HG03520 (cell line): ENCODE measurements around the gene CASP3.
"Not testable (repeated sequence)": the region's sequence is repeated elsewhere in the genome, so short reads cannot be mapped to it uniquely, and the experiment has no call there.

Experiments used
- ATAC-seq: cut with Tn5 transposase; IDR thresholded peaks from one replicate; pipeline ENCODE4 v1.9.1; 2021; ENCODE audit warnings: mild to moderate bottlenecking, moderate library complexity; ENCODE audit not compliant: unreplicated experiment

CASP3 gene

GRCh38 chr4:184664445-184665210, 15.4 kb upstream of the CASP3 start:
- ATAC-seq = no peak

- ATAC-seq = no peak
These were observed 13.0 kb upstream of the CASP3 start for GRCh38 chr4:184662236-184662635.

GRCh38 chr4:184660978-184661377, 11.7 kb upstream of the CASP3 start:
- ATAC-seq = no peak

GRCh38 chr4:184657820-184658219, 8.6 kb upstream of the CASP3 start:
- ATAC-seq = not testable (repeated sequence)

GRCh38 chr4:184657144-184657543, 7.9 kb upstream of the CASP3 start:
- ATAC-seq = no peak

GRCh38 chr4:184655889-184656869, 6.9 kb upstream of the CASP3 start:
- ATAC-seq = no peak

- ATAC-seq = no peak
These were observed 4.4 kb upstream of the CASP3 start for GRCh38 chr4:184653650-184654049.

GRCh38 chr4:184652681-184653080, 3.4 kb upstream of the CASP3 start:
- ATAC-seq = not testable (repeated sequence)

- no peak for ATAC-seq
These were observed 2.7 kb upstream of the CASP3 start for GRCh38 chr4:184651899-184652298.

- peak; percentile 5 for ATAC-seq
These were observed 966 bp upstream of the CASP3 start for GRCh38 chr4:184649971-184650855.

- ATAC-seq = peak; percentile 5
These were observed 778 bp downstream of the CASP3 start for GRCh38 chr4:184648313-184649025.

- ATAC-seq = no peak
These were observed 1.3 kb downstream of the CASP3 start for GRCh38 chr4:184648054-184648312.

GRCh38 chr4:184647266-184648053, 1.8 kb downstream of the CASP3 start:
- no peak for ATAC-seq

- no peak for ATAC-seq
These were observed 3.2 kb downstream of the CASP3 start for GRCh38 chr4:184645904-184646610.

- no peak for ATAC-seq
These were observed 4.5 kb downstream of the CASP3 start for GRCh38 chr4:184644553-184645307.

GRCh38 chr4:184643731-184644130, 5.5 kb downstream of the CASP3 start:
- no peak for ATAC-seq

GRCh38 chr4:184641451-184641850, 7.8 kb downstream of the CASP3 start:
- ATAC-seq = no peak

- no peak for ATAC-seq
These were observed 8.2 kb downstream of the CASP3 start for GRCh38 chr4:184641022-184641421.
